ENCODE data around the gene SAMD11.
A peak's percentile ranks its signal among the peaks of the same experiment; 100 is the strongest.
"Not testable (repeated sequence)": the region's sequence is repeated elsewhere in the genome, so short reads cannot be mapped to it uniquely, and the experiment has no call there.

Gene SAMD11

DNA sequence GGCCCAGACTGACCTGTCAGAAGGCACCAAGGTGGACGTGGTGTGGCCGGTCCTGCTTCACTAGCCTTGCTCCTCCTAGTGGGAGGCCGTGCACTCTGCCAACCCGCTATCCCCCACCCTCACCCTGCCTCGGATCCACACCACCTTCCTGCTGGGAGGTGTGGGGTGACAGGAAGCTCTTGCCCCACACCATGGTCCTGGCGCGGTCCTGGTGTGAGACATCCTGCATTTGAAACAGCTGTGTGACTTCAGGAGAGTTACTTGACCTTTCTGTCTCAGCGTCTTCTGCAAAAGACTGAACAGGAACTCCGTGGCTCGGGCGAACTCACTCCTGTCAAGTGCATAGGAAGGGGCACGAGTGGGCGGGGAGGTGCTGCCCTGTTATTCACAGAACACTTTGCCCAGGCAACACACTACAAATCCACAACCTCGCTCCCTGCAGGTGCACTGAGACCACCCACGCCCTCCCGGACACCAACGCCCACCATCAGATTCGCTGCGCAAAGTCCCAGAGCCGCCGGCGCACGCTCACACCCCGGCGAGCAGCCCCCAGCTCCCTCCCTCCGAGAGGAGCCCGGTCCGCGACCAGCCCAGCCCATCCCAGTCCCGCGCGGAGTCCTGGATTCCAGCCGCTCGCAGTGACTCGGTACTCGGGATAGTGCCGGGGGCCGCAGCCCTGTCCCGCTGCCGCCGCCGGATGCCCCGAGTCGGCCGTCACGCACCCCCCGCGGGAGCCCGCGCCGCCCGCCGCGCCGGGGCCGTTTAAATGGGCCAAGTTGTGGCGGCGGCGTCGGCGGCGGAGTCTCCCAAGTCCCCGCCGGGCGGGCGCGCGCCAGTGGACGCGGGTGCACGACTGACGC is at the start of gene SAMD11:
SAMD11 (plus strand) TSS at position 793 of the 860 bp plus-strand sequence. CDS start 509 bp downstream, outside the sequence.
- DNase-seq: peak; percentile 94

DNA sequence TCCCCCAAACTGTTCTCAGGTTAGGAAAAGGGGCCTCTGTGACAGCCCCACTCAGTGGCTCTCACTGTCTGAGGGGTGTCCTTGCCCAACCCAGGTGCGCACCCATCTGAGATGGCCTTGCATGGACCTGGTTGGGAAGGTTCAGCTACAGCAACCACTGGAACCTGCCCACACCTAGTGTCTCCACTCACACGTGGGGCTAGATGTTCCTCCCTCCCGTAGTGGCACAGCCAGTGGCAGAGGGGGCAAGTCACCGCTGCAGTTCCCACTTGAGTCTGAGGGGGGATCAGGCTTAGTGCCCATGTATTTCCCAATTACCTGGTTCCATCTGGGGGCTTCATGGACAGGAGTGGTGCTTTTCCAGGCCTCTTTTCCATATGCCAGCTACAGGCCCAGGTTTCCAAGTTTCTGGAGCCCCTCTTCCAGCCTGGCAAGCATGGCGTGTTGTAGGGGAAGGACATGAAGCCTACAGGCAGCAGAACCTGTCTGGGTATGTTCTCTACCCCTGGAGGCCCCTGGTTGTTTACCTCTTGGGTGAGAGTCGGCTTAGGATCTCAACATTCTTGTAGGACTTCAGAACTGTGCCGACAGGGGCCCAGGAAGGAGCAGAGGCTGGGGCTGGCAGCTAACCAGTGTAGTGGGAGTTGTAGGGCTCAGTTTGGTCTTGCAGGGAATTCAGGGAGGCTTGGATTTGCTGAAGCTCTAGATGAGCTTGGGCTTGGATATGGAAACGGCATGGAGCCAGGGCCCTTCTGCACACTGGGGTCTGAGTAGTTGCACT is 47.1 kb upstream of the SAMD11 start:
- DNase-seq: peak; percentile 15

DNA sequence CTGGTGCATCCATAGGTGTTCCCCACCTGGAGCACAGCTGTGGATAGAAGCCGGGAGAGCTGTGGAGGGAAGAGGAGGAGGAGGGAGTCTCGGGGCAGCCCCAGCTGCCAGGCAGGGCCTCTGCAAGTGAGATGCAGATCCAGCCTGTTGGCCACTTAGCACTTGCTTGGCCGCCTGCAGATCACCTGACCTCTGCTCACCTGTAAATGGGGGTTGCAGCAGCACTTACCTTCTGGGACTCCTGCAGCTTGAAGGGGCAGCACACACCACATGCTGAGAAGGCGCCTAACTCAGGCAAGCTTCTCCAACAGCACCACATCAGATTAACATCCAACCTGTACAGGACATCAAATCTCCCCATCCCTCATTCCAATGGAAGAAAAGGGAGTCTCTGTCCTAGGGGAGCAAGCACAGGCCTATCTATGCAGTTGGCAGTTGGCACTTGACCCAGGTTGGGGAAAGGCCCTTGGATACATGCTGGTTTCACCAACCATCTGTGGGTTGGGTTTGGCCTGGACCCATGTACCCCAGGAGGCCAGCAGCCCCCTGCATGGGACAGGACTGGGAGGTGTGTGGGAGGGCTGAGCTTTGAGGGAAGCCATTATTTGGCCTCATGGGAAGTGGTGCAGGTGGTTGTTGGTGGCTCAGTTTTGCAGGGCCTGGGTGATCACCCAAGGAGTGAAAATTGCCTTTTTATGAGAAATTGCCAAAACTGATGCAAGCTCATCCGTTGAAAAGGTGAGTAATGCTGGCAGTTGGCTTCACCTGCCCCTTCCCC is 46.3 kb upstream of the SAMD11 start:
- DNase-seq: peak; percentile 61

- DNase-seq: not testable (repeated sequence)
These were observed 43.2 kb upstream of the SAMD11 start for GRCh38 chr1:880511-880910.

DNA sequence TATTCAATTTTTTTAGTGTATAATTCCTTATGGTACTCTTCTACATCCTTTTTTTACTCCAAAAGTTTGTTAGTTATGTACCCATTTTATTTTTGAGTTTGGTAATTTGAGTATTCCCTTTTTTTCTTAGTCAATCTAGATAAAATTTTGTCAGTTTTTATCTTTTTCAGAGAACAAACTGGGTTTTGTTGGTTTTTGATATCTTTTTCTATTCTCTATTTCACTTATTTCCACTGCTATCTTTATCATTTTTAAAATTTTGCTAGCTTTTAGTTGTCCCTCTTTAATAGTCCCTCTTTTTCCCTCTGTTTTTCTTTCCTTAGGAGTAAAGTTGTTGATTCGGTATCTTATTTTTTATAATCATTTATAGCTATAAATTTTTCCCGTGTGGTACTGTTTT is 42.8 kb upstream of the SAMD11 start:
- not testable (repeated sequence) for DNase-seq

DNA sequence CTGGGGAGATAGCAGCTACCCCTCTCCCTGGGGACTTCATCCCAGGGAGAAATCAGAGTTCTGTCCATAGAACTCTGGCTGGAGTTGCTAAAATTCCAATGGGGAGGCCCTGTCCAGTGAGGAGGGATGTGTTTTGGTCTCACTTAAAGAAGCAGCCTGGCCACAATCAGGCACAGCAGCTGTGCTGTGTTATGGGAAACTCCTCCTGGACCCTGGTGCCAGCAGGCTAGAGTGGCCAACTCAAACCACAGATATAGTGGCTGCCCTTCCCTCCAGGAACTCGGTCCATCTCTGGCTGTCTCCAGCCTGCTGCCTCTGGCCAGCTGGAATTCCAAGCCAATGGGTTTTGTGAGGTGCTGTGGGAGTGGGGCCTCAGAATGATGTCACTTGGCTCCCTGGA is 37.4 kb upstream of the SAMD11 start:
- DNase-seq: no peak

GRCh38 chr1:886760-887159 is 37.0 kb upstream of the SAMD11 start:
- DNase-seq: no peak

GRCh38 chr1:888297-888696 is 35.4 kb upstream of the SAMD11 start:
- no peak for DNase-seq

DNA sequence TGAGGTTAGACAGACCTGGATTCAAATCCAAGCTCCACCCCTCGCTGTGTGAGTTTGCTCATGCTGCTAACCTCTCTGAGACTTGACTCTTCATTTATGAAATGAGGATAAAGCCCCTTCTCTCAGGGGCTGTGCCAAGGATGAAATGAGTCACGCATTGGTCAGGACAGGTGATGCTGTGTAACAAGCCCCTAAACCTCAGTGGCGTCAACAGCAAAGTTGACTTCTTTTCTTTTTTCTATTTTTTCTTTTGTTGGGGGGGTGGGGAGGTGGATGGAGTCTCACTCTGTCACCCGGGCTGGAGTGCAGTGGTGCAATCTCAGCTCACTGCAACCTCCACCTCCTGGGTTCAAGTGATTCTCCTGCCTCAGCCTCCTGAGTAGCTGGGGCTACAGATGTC is 33.9 kb upstream of the SAMD11 start:
- DNase-seq: not testable (repeated sequence)

DNA sequence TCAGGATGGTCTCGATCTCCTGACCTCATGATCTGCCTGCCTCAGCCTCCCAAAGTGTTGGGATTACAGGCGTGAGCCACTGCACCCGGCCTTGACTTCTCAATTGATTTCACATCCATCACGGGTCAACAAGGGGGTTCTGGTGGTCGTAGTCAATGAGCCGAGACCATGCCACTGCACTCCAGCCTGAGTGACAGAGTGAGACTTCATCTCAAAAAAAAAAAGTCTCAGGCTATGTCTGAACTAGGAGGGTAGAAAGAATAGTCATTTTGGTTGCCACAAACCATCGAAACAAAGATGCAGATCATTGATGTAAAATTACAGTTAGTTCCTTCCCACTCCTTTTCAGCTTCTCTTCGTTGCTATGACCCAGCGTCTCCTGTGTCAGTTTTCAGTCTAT is 33.5 kb upstream of the SAMD11 start:
- not testable (repeated sequence) for DNase-seq

DNA sequence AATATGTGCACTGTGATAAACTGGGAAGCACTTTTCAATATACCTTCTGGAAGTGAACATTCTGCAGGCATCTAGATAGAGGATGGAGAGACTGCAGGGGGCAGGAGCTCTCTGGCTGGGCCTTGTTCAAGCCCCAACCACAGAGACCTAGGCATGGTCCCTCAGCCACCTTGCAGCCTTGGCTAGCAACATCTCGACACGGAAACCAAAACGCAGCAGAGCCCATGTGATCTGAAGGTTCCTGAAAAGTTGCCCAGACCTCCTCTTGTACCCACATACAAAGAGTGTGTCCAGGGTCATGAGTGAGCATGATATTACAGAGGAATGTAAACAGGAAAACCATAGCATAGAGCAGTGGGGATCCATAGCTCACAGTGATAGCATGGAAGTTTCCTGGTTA is 33.1 kb upstream of the SAMD11 start:
- no peak for DNase-seq

GRCh38 chr1:897226-897625 is 26.5 kb upstream of the SAMD11 start:
- DNase-seq: no peak

GRCh38 chr1:897951-898350 is 25.8 kb upstream of the SAMD11 start:
- DNase-seq: not testable (repeated sequence)

- DNase-seq: no peak
These were observed 23.9 kb upstream of the SAMD11 start for GRCh38 chr1:899636-900317.

- no peak for DNase-seq
These were observed 22.4 kb upstream of the SAMD11 start for GRCh38 chr1:901108-901859.

GRCh38 chr1:902802-903201 is 20.9 kb upstream of the SAMD11 start:
- DNase-seq: no peak

DNA sequence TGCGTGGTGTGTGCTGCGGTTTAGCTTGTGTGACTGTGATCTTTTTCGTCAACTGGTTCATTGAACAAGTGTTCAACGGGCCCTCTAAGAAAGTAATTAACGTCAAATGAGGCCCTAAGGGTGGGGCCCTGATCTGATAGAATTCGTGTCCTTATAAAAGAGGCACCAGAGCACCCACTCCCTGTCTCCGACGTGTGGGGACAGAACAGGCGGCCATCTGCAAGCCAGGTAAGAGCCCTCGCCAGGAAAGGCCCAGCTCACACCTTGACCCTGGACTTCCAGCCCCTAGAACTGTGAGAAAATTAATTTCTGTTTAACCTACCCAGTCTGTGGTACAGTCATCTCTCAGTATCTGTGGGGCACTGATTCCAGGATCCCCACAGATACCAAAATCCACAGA is 20.4 kb upstream of the SAMD11 start:
- no peak for DNase-seq

DNA sequence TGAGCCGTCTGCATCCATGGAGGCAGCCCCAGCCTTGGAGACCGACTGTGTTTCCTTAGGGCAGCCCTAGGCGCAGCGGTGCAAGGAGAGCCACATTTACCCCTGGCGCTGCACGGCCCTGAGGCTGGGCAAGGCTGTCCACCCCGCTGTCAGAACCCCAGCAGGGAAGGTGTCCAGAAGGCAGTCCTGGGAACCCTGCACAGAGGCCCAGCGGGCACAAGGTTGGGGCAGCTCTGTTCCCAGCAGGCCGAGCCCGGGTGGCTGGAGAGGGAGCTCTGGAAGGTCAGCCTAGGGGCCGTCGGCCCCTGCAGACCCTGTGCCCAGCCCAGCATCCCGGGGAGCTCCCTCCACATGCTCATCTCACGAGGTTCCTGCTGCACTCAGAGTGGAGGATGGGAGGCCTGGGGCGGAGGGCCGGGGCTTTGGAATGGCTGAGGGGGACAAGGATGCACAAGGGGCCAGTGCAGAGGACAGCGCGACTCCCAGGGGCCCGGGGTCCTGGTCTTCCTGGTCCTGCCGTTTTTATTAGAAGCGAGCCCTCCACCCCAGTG is 19.9 kb upstream of the SAMD11 start:
- no peak for DNase-seq

- peak; percentile 86 for DNase-seq
These were observed 19.3 kb upstream of the SAMD11 start for GRCh38 chr1:904310-904950.

DNA sequence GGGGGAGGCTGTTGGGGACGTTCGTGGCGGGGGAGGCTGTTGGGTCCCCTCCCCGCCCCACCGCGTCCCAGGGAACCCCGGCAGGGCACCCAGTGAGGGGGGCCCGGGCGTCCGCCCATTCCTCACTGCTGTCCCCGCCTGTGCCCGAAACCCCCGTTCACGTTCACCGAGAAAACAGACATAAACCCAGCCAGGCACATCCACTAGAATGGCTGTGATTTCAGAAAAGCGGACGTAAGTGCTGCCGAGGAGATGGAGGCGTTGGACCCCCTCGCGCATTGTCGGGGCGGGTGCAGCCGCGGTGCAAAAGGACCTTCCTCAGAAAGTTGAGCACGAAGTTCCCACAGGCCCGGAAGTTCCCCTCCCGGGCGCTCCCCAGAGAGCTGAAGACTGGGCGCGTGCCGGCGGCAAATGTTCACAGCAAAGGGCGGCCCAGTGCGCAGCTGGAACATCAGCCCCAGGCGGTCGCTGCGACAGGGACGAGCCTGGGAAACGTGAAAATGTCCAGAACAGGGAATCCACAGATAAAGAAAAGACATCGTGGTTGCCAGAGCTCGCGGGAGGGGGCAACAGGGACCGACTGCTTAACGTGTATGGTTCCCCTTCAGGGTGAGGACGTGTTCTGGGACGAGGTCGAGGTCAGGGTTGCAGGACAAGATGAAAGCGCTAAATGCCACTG is 18.5 kb upstream of the SAMD11 start:
- no peak for DNase-seq
